Ureter (tissue), 1 donor: ENCODE data around the gene RTP3. TPM values are rescaled to one million over a fixed set of nuclear protein-coding genes. Genes with fewer than 3 reads are reported as not detected.
"Not testable (repeated sequence)": the region's sequence is repeated elsewhere in the genome, so short reads cannot be mapped to it uniquely, and the experiment has no call there.

Source experiments
- DNase-seq: peaks from one replicate; pipeline ENCODE4 v3.0.0-alpha.2; 2020; ENCODE audit warnings: low spot score
- total RNA-seq: library from RNA; stranded (reverse); gene quantifications from one replicate; pipeline ENCODE4 v1.2.4, GENCODE V29; 2023
- donor health status: DM: yes; HTN: yes; CAD: no.

RTP3 gene
- total RNA-seq, 1 donor from 2014 or later, result not detected

DNA sequence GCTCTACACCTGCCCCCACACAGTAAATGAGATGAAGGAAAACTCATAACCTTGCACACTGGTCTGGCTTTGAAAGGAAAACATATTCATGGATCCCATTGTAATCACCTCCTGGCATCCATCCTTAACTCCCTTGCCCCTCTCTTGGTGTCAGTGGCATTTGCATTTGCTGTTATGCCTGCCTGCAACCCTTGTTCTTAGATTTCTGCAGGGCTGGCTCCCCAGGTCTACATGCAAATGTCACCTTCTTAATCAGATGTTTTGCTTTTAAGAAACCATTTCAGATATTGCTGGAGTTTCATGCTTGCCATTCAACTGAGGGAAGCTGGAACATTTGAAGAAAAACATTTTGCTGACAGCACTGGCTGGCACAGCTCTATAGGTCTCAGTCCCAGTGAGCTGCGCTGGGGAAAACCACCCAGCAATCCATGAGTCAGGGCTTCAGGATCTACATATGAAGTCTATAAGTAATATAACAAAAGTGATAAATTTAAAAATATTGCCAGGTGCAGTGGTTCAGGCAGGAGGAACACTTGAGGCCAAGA lies 49.2 kb downstream of the RTP3 start:
- no peak for DNase-seq

DNA sequence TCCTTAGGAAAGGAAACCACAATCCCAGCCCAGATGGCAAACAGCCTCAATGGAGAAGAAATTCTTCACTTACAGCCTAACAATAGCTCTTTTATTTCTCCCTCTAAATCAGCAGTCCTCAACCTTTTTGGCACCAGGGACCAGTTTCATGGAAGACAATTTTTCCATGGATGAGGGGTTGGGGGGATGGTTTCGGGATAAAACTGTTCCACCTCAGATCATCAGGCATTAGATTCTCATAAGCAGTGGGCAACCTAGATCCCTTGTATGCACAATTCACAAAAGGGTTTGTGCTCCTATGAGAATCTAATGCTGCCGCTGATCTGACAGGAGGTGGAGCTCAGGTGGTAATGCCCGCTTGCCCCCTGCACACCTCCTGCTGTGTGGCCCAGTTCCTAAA lies 50.8 kb downstream of the RTP3 start:
- DNase-seq, result not testable (repeated sequence)

DNA sequence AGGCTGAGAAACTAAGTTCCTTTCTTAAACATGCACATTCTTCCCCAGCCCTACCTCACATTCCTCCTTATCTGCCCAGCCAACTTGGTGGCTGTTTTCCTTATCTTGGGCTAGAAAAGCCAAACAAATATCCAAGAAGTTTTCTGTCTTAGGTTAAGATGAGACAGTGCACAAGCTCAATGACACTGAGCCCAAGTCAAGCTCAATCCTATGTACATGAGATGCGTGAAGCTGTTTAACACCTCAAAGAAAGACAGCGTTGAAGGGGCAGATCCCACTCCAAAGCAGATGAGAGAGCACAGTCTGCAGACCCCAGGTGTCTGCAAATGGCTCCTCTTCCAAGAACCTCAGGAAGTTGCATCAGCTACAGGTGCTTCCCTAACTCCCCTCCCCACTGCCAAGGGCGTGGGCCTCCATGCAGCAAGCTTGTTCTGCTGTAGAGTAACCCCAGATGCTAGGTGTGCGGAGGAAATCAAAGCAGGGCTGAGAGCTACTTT lies 51.7 kb downstream of the RTP3 start:
- no peak for DNase-seq

DNA sequence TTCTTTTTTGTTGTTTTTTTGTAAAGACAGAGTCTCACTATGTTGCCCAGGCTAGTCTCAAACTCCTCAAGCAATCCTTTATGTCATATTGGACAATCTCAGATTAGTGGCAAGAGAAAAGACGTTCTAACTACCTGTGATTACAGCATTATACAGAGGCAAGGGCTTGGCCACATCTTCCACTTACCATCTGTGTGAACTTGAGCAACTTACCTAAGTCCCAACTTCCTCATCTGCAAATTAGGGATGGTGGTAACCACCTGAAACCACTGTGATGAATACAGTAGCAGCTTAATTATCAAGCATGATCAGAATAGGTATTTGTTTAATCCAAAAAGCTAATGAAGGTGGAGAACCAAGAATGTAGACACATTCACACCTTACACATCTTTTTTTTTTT lies 52.2 kb downstream of the RTP3 start:
- DNase-seq, result no peak

Other genes with a start within 250 kb of the RTP3 start
- gene CCR2, start 143.9 kb upstream of the RTP3 start, total RNA-seq, result 1.3 TPM
- 3.3 TPM for gene CCR5, start 127.0 kb upstream of the RTP3 start, total RNA-seq
- 6.3 TPM for gene CCRL2, start 90.7 kb upstream of the RTP3 start, total RNA-seq
- gene LTF, start 33.1 kb upstream of the RTP3 start, total RNA-seq, result 1.5 TPM
- gene LRRC2, start 68.3 kb downstream of the RTP3 start, total RNA-seq, result 0.81 TPM
- gene FAM240A, start 114.5 kb downstream of the RTP3 start, total RNA-seq, result not detected
- gene ALS2CL, start 195.7 kb downstream of the RTP3 start, total RNA-seq, result 64.5 TPM
- gene TMIE, start 203.4 kb downstream of the RTP3 start, total RNA-seq, result 1.0 TPM
- gene PRSS50, start 219.9 kb downstream of the RTP3 start, total RNA-seq, result 1.6 TPM